Measurements from ENCODE around the gene HSPB7.

HSPB7 gene

GRCh38 chr1:15998929-15999328 lies 18.9 kb downstream of the HSPB7 start:
- no peak for DNase-seq (ENCODE audit: low read depth, low spot score)
- Histone ChIP-seq H3K4me3 (ENCODE audit: insufficient read length, low read depth) (no peak overlapping the region), H3K9ac (ENCODE audit: insufficient read length, low read depth) (no peak overlapping the region), H3K27me3 (ENCODE audit: insufficient read depth, insufficient read length) (no peaks in the 10 kb centered on the region), H3K36me3 (ENCODE audit: insufficient read depth, insufficient read length, low read length) (no peaks in the 10 kb centered on the region), H3K9me3 (ENCODE audit: insufficient read depth, low read length) (no peaks in the 10 kb centered on the region), H3K4me1 (ENCODE audit: insufficient read depth, insufficient read length) (no peaks in the 10 kb centered on the region)
- TF ChIP-seq ZNF274 (IDR thresholded peaks at IDR 0.05; ENCODE audit: low read depth, low read length) = no peak
- no peak for TF ChIP-seq YY1 (IDR thresholded peaks at IDR 0.05; ENCODE audit: insufficient read depth, insufficient read length)
- TF ChIP-seq SUZ12 (IDR thresholded peaks at IDR 0.05; ENCODE audit: extremely low read depth, insufficient read depth, insufficient read length) = no peak

- no peak for DNase-seq (ENCODE audit: low read depth, low spot score)
- Histone ChIP-seq H3K4me3 (ENCODE audit: insufficient read length, low read depth) (no peak overlapping the region), H3K36me3 (ENCODE audit: insufficient read depth, insufficient read length, low read length) (no peaks in the 10 kb centered on the region), H3K9me3 (ENCODE audit: insufficient read depth, low read length) (no peaks in the 10 kb centered on the region), H3K27me3 (ENCODE audit: insufficient read depth, insufficient read length) (no peaks in the 10 kb centered on the region), H3K4me1 (ENCODE audit: insufficient read depth, insufficient read length) (no peaks in the 10 kb centered on the region), H3K9ac (ENCODE audit: insufficient read length, low read depth) (no peak overlapping the region)
- TF ChIP-seq ZNF274 (IDR thresholded peaks at IDR 0.05; ENCODE audit: low read depth, low read length) (no peak), SUZ12 (IDR thresholded peaks at IDR 0.05; ENCODE audit: extremely low read depth, insufficient read depth, insufficient read length) (no peak), YY1 (IDR thresholded peaks at IDR 0.05; ENCODE audit: insufficient read depth, insufficient read length) (no peak)
Measured at GRCh38 chr1:15997637-15998280, 20.1 kb downstream of the HSPB7 start.

- H3K9ac ChIP-seq (ENCODE audit: insufficient read length, low read depth) = no peak overlapping the region
Measured at GRCh38 chr1:15997076-15997585, 20.7 kb downstream of the HSPB7 start.

GRCh38 chr1:15994590-15995351 lies 23.1 kb downstream of the HSPB7 start:
- Histone ChIP-seq H3K4me3 (ENCODE audit: insufficient read length, low read depth) (no peak overlapping the region), H3K36me3 (ENCODE audit: insufficient read depth, insufficient read length, low read length) (no peaks in the 10 kb centered on the region), H3K9ac (ENCODE audit: insufficient read length, low read depth) (no peak overlapping the region), H3K4me1 (ENCODE audit: insufficient read depth, insufficient read length) (no peaks in the 10 kb centered on the region), H3K27me3 (ENCODE audit: insufficient read depth, insufficient read length) (no peaks in the 10 kb centered on the region), H3K9me3 (ENCODE audit: insufficient read depth, low read length) (no peaks in the 10 kb centered on the region)
- TF ChIP-seq SUZ12 (IDR thresholded peaks at IDR 0.05; ENCODE audit: extremely low read depth, insufficient read depth, insufficient read length) = no peak
- TF ChIP-seq ZNF274 (IDR thresholded peaks at IDR 0.05; ENCODE audit: low read depth, low read length) = no peak
- TF ChIP-seq YY1 (IDR thresholded peaks at IDR 0.05; ENCODE audit: insufficient read depth, insufficient read length) = no peak
- DNase-seq (ENCODE audit: low read depth, low spot score) = no peak

More at GRCh38 chr1:15997076-15997585, 20.7 kb downstream of the HSPB7 start:
- Histone ChIP-seq H3K27me3 (ENCODE audit: insufficient read depth, insufficient read length) (no peaks in the 10 kb centered on the region), H3K4me1 (ENCODE audit: insufficient read depth, insufficient read length) (no peaks in the 10 kb centered on the region), H3K36me3 (ENCODE audit: insufficient read depth, insufficient read length, low read length) (no peaks in the 10 kb centered on the region), H3K9me3 (ENCODE audit: insufficient read depth, low read length) (no peaks in the 10 kb centered on the region), H3K4me3 (ENCODE audit: insufficient read length, low read depth) (no peak overlapping the region)
- no peak for DNase-seq (ENCODE audit: low read depth, low spot score)
- TF ChIP-seq SUZ12 (IDR thresholded peaks at IDR 0.05; ENCODE audit: extremely low read depth, insufficient read depth, insufficient read length) (no peak), ZNF274 (IDR thresholded peaks at IDR 0.05; ENCODE audit: low read depth, low read length) (no peak), YY1 (IDR thresholded peaks at IDR 0.05; ENCODE audit: insufficient read depth, insufficient read length) (no peak)

GRCh38 chr1:15994081-15994480 lies 23.8 kb downstream of the HSPB7 start:
- no peaks in the 10 kb centered on the region for H3K4me1 ChIP-seq (ENCODE audit: insufficient read depth, insufficient read length)
- H3K9ac ChIP-seq (ENCODE audit: insufficient read length, low read depth) = no peak overlapping the region
- H3K27me3 ChIP-seq (ENCODE audit: insufficient read depth, insufficient read length) = no peaks in the 10 kb centered on the region
- TF ChIP-seq YY1 (IDR thresholded peaks at IDR 0.05; ENCODE audit: insufficient read depth, insufficient read length) (no peak), SUZ12 (IDR thresholded peaks at IDR 0.05; ENCODE audit: extremely low read depth, insufficient read depth, insufficient read length) (no peak), ZNF274 (IDR thresholded peaks at IDR 0.05; ENCODE audit: low read depth, low read length) (no peak)
- H3K4me3 ChIP-seq (ENCODE audit: insufficient read length, low read depth) = no peak overlapping the region
- H3K9me3 ChIP-seq (ENCODE audit: insufficient read depth, low read length) = no peaks in the 10 kb centered on the region
- DNase-seq (ENCODE audit: low read depth, low spot score) = no peak
- H3K36me3 ChIP-seq (ENCODE audit: insufficient read depth, insufficient read length, low read length) = no peaks in the 10 kb centered on the region

- no peaks in the 10 kb centered on the region for H3K36me3 ChIP-seq (ENCODE audit: insufficient read depth, insufficient read length, low read length)
- TF ChIP-seq ZNF274 (IDR thresholded peaks at IDR 0.05; ENCODE audit: low read depth, low read length) (no peak), YY1 (IDR thresholded peaks at IDR 0.05; ENCODE audit: insufficient read depth, insufficient read length) (no peak), SUZ12 (IDR thresholded peaks at IDR 0.05; ENCODE audit: extremely low read depth, insufficient read depth, insufficient read length) (no peak)
- no peaks in the 10 kb centered on the region for H3K4me1 ChIP-seq (ENCODE audit: insufficient read depth, insufficient read length)
- no peaks in the 10 kb centered on the region for H3K9me3 ChIP-seq (ENCODE audit: insufficient read depth, low read length)
- no peak overlapping the region for H3K9ac ChIP-seq (ENCODE audit: insufficient read length, low read depth)
- no peak for DNase-seq (ENCODE audit: low read depth, low spot score)
- no peaks in the 10 kb centered on the region for H3K27me3 ChIP-seq (ENCODE audit: insufficient read depth, insufficient read length)
- H3K4me3 ChIP-seq (ENCODE audit: insufficient read length, low read depth) = no peak overlapping the region
Measured at GRCh38 chr1:15993666-15994065, 24.2 kb downstream of the HSPB7 start.
